GM19193 (cell line): ENCODE results near the gene DCAF8.

ENCODE experiments used
- POLR2A ChIP-seq: IDR thresholded peaks from 4 replicates; pipeline ENCODE4 v1.6.1; 2011; ENCODE audit not compliant: insufficient read depth, insufficient read length; ENCODE audit errors: extremely low read depth

The DCAF8 gene

DNA sequence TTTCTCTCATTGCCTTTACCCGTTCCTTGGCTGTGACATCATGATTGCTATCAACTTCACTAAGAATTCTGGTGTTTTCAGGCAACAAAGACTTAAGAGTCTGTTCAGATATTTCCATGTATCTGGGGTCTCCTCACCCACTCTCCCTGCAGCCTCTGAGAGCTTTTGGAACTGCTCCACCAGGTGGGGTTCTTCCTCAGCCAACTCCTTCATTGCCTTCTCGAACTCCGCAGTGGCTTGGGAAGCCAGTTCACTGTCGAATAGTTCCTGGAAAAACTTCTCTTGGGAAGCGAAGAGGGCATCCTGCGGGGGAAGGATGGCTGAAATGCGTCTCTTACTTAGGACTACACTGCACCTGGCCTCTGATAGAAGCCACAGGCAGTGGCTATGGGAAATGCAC is 20.5 kb upstream of the DCAF8 start:
- TF ChIP-seq POLR2A = no peak

DNA sequence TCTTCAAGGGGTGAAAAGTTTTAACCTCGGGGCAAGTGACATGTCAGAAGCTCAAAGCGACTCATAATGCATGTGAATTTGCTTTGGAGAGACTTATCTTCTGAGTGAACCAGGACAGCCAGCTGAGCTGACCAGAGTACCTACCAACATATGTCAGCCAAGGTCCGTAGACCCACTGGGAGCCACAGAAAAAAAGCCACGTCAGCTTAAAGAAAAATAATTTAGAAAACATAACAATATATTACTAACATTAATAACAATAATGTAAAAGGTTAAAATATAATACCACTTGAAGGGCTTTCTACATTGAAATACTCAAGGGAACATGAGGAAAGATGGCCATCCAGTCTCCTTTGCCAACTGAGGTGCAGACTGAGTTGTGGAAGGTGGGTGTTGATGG is 15.6 kb upstream of the DCAF8 start:
- no peak for TF ChIP-seq POLR2A

DNA sequence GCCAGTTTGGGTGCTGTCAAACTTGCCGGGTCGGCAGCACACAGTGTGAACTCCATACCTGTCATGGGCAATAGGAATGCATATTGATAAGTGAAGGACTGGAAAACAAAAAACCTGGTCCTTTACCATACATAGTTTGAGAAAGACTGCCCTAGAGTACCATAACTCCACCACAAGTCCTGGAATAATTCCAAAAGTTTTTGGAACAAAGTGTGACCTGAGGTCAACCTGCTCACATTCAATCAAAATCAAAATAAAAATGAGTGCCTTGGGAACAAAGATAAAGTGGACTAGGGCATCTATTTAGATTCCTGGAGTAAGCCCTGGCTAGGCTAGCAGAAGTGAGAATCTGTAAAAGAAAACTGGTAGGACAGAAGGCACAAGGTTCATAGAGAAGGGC is 15.0 kb upstream of the DCAF8 start:
- TF ChIP-seq POLR2A = no peak

DNA sequence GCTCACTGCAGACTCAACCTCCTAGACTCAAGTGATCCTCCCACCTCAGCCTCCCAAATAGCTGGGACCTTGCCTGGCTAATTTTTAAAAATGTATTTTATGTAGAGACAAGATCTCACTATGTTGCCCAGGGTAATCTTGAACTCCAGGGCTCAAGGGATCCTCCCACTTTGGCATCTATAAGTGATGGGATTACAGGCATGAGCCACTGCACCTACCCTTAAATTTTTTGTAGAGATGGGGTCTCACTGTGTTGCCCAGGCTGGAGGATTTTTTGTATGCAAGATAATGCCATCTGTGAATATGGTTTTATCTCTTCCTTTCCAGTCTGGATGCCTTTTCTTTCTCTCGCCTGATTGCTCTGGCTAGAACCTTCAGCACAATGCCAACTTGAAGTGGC is 8.7 kb upstream of the DCAF8 start:
- no peak for TF ChIP-seq POLR2A

DNA sequence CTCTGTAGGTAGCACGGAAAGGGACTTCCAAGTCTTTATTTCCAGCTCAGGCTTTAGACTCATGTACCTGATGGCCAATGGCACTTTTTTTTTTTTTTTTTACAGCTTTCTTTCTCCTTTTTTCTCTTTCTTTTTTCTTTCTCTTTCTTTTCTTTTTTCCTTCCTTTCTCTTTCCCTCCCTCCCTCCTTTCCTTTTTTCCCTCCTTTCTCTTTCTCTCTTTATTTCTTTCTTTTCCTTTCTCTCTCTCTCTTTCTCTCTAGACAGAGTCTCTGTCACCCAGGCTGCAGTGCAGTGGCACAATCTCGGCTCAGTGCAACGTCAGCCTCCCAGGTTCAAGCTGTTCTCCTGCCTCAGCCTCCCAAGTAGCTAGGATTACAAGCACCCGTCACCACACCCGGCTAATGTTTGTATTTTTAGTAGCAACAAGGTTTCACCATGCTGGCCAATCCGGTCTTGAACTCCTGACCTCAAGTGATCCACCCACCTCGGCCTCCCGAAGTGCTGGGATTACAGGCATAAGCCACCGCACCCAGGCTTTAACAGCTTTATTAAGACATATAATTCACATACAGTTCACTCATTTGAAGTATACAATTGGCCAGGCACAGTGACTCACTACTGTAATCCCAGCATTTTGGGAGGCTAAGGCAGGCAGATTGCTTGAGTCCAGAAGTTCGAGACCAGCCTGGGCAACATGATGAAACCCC is 5.1 kb upstream of the DCAF8 start:
- TF ChIP-seq POLR2A = no peak

DNA sequence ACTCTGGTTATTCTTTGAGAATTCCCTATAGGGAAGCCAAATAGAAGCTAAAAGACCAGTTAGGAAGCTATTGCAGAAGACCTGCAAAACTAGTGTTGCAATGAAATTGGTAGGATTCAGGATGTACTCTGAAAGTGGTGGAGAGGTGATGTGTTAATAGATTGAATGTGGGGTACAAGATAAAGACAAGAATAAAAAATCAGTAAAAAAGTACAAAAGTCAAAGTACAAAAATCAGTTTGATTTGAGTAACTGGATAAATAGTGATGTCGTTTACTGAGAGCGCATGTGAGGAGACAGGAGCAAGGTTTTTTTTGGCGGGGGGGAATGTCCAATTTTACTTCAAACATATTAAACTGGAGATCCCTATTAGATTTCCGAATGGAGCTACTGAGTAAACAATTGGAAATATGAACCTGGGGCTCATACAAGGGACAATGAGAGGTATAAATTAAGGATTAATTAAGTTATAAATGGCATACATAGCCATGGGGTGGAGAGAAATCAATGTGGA is 2.5 kb upstream of the DCAF8 start:
- TF ChIP-seq POLR2A = no peak

DNA sequence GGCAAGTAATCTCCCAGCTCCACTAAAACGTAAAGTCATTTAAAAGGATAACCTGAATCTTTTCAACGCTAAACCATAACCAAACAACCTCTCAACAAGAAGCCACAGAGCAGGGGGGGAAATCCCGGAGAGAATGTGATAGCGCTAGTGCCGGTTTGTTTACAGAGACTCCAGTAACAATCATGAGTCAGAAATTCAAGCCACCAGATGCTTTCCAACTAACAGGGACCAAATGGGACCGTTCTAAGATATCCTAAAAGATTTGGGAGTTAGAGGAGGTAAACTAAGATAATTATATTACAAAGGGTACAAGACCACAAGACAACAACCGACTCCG is 825 bp downstream of the DCAF8 start:
- TF ChIP-seq POLR2A = no peak

DNA sequence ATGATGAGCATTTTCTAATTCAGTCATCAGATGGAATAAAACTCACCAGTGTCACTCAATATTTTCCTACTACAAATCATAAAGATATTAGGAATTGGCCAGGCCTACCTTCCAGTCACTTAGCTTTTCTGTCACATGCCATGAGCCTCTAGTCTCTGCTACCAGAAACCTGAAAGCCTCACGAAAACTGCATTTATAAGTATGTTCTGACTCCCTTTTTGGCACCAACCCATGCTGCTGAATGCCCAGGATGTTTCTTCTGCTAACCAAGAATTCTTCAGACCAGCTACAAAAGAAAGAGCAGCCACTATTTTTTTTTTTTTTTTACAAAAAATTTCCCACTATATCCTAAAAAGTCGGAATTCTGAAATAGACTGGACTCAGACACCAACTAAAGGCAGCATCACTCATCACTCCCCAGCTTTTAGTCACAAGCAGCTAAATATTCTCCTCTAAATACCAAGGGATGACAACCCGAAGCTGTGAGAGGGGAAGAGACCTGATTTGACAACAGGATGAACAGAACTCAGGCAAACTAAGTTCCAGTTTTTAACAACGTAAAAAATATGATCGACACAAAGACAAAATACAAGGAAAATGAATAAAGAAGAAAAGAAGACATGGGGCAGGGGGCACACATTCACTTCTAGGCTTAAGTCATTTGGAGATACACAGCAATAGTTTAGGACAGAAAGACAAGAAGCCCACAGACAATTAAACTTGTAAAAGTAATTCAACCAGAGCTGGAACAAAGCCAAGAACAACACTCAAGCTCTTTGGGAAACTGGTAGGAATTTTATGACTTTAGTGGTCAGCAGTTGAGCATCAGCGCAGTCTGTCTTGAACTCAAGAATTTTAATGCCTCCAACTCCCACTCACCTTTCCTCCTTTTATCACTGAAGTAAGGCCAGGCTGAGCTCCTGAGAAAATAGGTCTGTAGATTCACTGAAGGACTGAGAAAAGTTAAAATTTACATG is 1.7 kb downstream of the DCAF8 start:
- TF ChIP-seq POLR2A = no peak

DNA sequence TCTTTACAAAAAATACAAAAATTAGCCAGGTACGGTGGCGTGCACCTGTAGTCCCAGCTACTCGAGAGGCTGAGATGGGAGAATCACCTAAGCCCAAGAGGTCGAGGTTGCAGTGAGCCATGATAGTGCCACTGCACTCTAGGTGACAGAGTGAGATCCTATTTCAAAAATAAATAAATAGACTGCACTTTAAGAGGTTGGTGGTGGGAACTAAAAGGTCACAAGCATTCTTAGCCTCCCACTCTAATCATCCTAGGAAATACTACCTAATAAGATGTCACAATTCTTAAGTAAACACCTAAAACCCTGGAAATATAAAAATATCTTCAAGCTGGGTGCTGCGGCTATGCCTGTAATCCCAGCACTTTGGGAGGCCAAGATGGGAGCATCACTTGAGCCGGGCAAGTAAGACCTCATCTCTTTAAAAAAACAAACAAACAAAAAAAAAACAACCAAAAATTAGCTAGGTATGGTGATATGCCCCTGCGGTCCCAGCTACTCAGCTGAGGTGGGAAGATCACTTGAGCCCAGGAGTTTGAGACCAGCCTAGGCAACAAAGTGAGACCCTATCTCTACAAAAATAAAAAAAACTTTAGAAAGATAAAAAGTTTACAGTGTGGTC is 4.1 kb downstream of the DCAF8 start:
- no peak for TF ChIP-seq POLR2A

DNA sequence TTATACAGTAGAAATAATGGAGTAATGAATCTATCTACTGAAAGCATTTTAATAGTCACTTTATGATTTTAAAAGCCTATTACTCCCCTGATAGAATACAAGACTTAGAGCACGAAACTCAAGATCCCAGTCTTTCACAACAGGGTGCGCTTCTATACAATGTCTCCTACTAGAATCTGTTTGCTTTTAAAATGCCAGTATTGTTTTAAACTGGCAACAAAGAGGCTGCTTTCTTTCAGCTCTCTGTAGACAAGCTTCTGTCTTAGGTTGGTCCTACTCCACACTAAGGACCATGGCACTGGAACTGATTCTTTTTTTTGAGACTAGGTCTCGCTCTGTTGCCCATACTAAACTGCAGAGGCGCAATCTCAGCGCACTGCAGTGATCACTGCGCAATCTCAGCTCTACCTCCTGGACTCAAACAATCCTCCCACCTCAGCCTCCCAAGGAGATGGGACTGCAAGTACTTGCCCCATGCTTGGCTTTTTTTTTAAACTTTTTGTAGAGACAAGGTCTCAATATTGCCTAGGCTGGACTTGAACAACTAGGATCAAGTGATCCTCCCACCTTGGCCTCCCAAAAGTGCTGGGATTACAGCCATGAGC is 4.8 kb downstream of the DCAF8 start:
- no peak for TF ChIP-seq POLR2A

DNA sequence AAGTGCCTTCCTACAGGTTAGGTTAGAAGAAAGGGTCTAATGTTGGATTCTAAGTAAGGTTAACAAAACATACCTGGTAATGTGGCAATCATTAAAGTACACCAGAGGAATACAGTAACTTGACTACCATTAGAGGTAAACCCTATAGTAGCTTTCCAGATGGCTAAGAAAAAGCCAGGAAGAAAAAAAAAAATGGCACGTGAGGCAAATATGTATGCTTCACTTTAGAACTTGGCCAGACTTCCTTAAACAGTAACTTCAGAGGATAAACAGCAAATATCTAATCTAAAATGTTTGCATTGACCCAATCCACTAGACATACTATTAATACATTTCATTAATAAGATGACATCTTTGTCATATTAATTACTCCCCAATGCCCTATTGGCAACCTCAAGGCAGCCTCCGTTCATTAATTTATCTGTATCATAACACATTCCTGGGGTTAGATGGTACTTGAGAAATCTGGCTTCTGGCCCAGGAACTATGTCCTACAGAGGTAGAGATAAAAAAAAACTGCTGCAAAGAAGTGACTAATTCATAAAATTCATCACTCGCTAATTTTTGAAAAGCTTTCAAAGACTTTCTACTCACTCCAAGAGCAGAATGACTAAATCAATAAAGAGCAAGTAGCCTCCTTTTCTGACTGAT is 5.8 kb downstream of the DCAF8 start:
- no peak for TF ChIP-seq POLR2A

DNA sequence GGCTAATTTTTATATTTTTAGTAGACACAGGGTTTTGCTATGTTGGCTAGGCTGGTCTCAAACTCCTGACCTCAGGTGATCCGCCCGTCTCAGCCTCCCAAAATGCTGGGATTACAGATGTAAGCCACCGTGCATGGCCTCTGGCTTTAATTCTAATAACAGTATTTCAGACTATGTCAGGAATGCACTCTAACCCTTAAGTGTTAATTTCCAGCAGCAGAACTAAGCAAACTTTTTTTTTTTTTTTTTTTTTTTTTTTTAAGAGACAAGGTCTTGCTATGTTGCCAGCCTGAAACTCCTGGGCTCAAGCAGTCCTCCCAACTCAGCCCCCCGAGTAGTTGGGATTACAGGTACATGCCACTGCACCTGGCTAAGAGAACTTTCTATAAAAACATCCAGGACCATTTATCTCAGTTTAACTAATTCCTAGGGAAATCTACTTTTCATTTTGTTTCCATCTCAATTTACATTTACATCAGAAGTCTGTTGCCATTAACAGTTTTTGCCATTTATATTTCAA is 6.5 kb downstream of the DCAF8 start:
- TF ChIP-seq POLR2A = no peak

DNA sequence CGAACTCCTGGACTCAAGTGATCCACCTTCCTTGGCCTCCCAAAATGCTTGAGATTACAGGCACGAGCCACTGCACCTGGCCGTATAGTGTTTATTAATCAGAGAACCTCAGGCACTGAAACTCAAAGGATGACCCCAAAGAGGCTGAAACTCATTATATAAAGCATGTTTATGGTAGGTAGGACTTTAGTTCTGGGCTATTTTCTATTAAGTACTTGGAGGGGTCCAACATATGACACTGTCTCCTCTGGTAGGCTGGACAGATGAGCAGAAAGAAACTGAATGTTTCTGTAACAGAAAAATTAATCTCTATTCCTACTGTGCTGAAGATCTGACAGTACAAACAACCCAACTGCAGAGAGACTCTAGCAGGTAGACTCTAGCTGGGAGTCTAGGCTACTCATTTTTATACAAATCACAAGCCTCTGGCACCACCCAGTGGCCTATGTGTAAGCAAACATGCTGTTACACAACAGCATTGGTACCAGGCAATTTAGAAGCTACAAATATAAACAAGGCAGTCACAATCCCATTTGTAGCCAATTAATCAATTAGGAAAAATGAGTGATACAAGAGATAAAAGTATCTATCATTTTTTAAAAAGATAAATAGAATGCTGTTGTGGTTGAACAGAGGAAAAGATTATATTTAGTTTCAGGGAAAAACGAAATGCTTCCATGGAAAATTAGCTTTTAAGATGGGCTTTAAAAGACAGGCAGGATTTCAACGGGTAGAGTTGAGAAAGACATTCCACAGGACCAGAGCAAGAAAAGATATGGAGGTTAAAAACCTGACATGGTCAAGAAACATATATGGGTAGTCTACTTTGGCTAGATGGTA is 10.4 kb downstream of the DCAF8 start:
- TF ChIP-seq POLR2A = no peak
